PFSK-1 (cell line): Measurements from ENCODE around the gene PFKFB2.

Source experiments
- FOXP2 ChIP-seq: optimal IDR thresholded peaks from 2 replicates; pipeline ENCODE3; 2011; ENCODE audit warnings: borderline replicate concordance, control low read depth, inconsistent platforms; ENCODE audit not compliant: insufficient read depth; ENCODE audit errors: extremely low read length, extremely low read depth
- POLR2AphosphoS5 ChIP-seq: IDR thresholded peaks from 2 replicates; pipeline ENCODE4 v1.6.1; 2012; ENCODE audit warnings: low read depth, mild to moderate bottlenecking, control low read depth, low read length, moderate library complexity
- SIN3A ChIP-seq: IDR thresholded peaks from 2 replicates; pipeline ENCODE4 v1.6.1; 2012; ENCODE audit warnings: mild to moderate bottlenecking, low read length, moderate library complexity, borderline replicate concordance; ENCODE audit not compliant: insufficient read depth
- TAF1 ChIP-seq: IDR thresholded peaks from 2 replicates; pipeline ENCODE4 v1.6.1; 2012; ENCODE audit warnings: low read length, control low read depth, borderline replicate concordance; ENCODE audit not compliant: insufficient read depth
- TF ChIP-seq, protein P1 (sequence below), 2 experiments: IDR thresholded peaks; 2 replicates each; pipeline versions ENCODE4 v1.6.1 to v1.8.0; 2011 to 2012; ENCODE audit warnings: low read depth in 2 of 2, low read length in 2 of 2, control low read depth in 1 of 2, inconsistent platforms in 1 of 2, mild to moderate bottlenecking in 1 of 2, moderate library complexity in 1 of 2; ENCODE audit not compliant: insufficient read depth in 1 of 2

Gene PFKFB2

DNA sequence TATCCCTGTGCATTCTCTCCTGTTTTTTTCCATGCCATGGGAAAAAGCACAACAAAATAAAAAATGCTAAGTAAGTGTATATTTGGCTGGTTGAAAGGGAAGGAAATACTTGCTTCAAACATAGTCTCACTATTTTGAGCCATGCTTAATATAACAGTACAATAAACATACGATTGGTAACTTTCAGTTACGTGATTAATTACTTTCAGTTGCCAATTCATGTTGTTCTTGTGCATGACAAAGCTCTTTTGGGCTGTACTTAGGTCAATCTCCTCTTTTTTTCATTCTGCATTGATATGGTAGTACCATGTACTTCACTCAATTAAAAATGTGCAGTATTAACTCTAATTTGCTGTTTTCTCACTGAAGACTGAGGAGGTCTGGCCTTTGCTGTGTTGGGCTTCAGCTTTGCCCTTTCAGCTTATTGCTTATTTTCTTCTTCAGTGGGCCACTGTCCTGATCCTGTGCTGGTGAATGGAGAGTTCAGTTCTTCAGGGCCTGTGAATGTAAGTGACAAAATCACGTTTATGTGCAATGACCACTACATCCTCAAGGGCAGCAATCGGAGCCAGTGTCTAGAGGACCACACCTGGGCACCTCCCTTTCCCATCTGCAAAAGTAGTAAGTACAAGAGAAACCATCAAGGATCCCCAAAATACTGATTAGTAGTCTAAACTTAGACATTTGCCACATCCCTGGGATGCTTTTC lies 38.3 kb downstream of the PFKFB2 start:
- TF ChIP-seq, protein P1, sequence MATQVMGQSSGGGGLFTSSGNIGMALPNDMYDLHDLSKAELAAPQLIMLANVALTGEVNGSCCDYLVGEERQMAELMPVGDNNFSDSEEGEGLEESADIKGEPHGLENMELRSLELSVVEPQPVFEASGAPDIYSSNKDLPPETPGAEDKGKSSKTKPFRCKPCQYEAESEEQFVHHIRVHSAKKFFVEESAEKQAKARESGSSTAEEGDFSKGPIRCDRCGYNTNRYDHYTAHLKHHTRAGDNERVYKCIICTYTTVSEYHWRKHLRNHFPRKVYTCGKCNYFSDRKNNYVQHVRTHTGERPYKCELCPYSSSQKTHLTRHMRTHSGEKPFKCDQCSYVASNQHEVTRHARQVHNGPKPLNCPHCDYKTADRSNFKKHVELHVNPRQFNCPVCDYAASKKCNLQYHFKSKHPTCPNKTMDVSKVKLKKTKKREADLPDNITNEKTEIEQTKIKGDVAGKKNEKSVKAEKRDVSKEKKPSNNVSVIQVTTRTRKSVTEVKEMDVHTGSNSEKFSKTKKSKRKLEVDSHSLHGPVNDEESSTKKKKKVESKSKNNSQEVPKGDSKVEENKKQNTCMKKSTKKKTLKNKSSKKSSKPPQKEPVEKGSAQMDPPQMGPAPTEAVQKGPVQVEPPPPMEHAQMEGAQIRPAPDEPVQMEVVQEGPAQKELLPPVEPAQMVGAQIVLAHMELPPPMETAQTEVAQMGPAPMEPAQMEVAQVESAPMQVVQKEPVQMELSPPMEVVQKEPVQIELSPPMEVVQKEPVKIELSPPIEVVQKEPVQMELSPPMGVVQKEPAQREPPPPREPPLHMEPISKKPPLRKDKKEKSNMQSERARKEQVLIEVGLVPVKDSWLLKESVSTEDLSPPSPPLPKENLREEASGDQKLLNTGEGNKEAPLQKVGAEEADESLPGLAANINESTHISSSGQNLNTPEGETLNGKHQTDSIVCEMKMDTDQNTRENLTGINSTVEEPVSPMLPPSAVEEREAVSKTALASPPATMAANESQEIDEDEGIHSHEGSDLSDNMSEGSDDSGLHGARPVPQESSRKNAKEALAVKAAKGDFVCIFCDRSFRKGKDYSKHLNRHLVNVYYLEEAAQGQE (IDR thresholded peaks at IDR 0.05; ENCODE audit: insufficient read depth in 1 of 2, low read depth in 2 of 2, low read length in 2 of 2), result no peak
- TF ChIP-seq POLR2AphosphoS5 (no peak), FOXP2 (no peak), SIN3A (no peak), TAF1 (no peak)

DNA sequence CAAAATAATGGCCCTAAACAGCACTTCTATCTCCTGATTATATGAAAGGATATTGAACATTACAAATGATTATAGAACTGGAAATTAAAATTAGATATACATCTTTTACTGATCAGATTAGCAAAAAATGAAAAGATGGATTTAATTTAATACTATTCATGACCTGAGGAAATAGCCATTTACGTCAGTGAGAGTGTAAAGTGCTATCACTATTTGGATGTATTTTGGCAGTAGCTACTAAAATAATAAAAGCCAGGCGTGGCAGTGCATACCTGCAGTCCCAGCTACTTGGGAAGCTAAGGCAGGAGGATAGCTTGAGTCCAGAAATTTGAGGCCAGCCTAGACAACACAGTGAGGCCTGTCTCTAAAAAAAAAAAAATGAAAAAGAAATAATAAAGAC lies 40.9 kb downstream of the PFKFB2 start:
- TF ChIP-seq, protein P1 (IDR thresholded peaks at IDR 0.05; ENCODE audit: insufficient read depth in 1 of 2, low read depth in 2 of 2, low read length in 2 of 2), result no peak
- TF ChIP-seq POLR2AphosphoS5 (no peak), FOXP2 (no peak), SIN3A (no peak), TAF1 (no peak)

DNA sequence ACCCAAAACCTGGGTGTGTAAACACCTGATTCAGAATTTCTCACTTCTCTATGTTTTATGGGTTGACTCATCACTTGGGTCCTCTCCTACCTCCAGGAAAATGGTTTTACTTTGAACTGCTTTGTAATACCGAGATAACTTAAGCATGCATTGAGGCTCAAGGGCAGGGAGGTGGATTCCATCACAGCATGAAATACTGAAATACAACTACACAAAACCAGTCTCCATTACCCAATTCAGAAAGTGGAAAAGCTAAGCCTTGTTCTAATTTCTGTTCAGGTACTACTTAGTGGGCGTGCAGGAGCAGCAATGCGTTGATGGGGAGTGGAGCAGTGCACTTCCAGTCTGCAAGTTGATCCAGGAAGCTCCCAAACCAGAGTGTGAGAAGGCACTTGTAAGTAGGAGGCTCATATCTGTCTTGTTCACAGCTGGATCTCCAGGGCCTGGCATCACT lies 44.8 kb downstream of the PFKFB2 start:
- TF ChIP-seq SIN3A (no peak), POLR2AphosphoS5 (no peak), TAF1 (no peak), FOXP2 (no peak)
- TF ChIP-seq, protein P1 (IDR thresholded peaks at IDR 0.05; ENCODE audit: insufficient read depth in 1 of 2, low read depth in 2 of 2, low read length in 2 of 2), result no peak

DNA sequence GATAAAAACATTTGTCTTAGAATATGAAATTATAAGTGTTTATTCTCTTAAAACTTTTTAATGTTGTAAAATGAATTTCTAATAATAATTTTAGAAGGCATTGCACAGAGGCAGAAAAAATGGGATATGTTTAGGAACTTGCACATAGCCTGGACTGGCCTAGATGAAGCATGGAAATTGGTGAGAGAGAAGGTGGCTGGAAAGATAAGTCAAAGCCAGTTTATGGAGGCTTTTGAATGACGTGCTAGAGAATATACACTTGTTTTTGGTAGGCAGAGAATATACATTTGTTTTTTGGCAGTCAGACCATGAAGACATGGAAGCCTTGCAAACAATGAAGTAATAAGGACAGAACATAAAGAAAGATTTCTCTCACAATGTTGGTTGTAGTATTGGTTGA lies 48.6 kb downstream of the PFKFB2 start:
- TF ChIP-seq FOXP2 (no peak), POLR2AphosphoS5 (no peak), TAF1 (no peak), SIN3A (no peak)
- TF ChIP-seq, protein P1 (IDR thresholded peaks at IDR 0.05; ENCODE audit: insufficient read depth in 1 of 2, low read depth in 2 of 2, low read length in 2 of 2), result no peak

DNA sequence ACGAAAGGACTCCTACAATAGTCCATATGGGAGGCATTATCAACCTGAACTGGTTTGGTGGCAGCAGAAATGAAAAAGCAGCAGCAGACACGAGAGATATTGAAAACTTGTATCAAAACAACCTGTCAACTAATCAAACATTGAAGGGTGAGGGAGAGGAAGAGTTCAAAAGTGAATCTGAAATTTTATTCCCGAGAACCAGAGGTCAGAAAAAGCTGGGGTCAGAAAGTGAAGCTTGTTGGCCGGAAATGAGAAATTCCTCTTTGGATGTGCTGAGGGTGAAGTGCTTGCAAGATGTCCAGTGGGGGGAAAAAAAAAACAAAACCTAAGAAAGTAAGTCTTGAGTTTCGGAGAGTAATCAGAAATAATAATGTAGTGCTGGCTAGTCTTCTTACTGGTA lies 49.1 kb downstream of the PFKFB2 start:
- TF ChIP-seq TAF1 (no peak), SIN3A (no peak), POLR2AphosphoS5 (no peak), FOXP2 (no peak)
- TF ChIP-seq, protein P1 (IDR thresholded peaks at IDR 0.05; ENCODE audit: insufficient read depth in 1 of 2, low read depth in 2 of 2, low read length in 2 of 2), result no peak
